Measurements from ENCODE around the gene MED13L. TPM values are rescaled to one million over a fixed set of nuclear protein-coding genes. Genes with fewer than 3 reads are reported as not detected.

Gene MED13L
- total RNA-seq, 1 donor from 2014 or later = 147 TPM

- Histone ChIP-seq H3K27ac (no peak overlapping the region), H3K9me3 (no peaks in the 10 kb centered on the region), H3K4me3 (no peak overlapping the region), H3K27me3 (no peaks in the 10 kb centered on the region), H3K36me3 (no peaks in the 10 kb centered on the region), H3K4me1 (no peaks in the 10 kb centered on the region)
- TF ChIP-seq, protein P1, sequence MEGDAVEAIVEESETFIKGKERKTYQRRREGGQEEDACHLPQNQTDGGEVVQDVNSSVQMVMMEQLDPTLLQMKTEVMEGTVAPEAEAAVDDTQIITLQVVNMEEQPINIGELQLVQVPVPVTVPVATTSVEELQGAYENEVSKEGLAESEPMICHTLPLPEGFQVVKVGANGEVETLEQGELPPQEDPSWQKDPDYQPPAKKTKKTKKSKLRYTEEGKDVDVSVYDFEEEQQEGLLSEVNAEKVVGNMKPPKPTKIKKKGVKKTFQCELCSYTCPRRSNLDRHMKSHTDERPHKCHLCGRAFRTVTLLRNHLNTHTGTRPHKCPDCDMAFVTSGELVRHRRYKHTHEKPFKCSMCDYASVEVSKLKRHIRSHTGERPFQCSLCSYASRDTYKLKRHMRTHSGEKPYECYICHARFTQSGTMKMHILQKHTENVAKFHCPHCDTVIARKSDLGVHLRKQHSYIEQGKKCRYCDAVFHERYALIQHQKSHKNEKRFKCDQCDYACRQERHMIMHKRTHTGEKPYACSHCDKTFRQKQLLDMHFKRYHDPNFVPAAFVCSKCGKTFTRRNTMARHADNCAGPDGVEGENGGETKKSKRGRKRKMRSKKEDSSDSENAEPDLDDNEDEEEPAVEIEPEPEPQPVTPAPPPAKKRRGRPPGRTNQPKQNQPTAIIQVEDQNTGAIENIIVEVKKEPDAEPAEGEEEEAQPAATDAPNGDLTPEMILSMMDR (IDR thresholded peaks at IDR 0.05) = no peak
- ATAC-seq (no peak), DNase-seq (no peak)
- intact Hi-C loops (cut with DNase I) = no loop called here
These were observed 251.1 kb downstream of the MED13L start for GRCh38 chr12:116026346-116026745.

GRCh38 chr12:116024769-116025168 is 252.7 kb downstream of the MED13L start:
- DNase-seq (no peak), ATAC-seq (no peak)
- no peaks in the 10 kb centered on the region for H3K9me3 ChIP-seq
- TF ChIP-seq, protein P1 (IDR thresholded peaks at IDR 0.05) = no peak
- no peaks in the 10 kb centered on the region for H3K27me3 ChIP-seq
- H3K4me3 ChIP-seq = no peak overlapping the region
- H3K36me3 ChIP-seq = no peaks in the 10 kb centered on the region
- intact Hi-C loops (cut with DNase I) = no loop called here
- no peaks in the 10 kb centered on the region for H3K4me1 ChIP-seq
- H3K27ac ChIP-seq = no peak overlapping the region

- ATAC-seq (no peak), DNase-seq (no peak)
These were observed 258.1 kb downstream of the MED13L start for GRCh38 chr12:116019415-116019814.

DNA sequence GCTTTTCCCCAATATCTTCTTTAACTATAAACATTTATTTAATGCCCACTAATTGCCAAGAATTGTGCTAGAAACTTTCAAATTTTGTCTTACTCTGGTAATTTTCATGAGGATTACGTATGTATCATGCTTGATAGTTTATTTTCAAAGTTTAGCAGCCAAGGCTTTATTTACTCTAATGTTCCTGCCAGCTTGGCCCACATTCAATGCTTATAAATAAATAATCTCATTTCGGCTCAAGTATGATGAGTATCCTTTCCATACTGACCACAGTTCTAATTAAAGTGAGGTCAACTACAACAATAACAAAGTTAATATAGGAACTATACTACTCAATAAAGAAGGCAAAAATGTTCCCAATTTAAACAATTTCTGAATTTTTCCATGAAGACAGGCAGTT is 259.2 kb downstream of the MED13L start:
- H3K9me3 ChIP-seq = no peaks in the 10 kb centered on the region
- intact Hi-C loops (cut with DNase I) = loop anchor here (10.0 kb wide), 1 partner anchor 217 kb away; no protein-coding TSS in a partner anchor

More at GRCh38 chr12:116019415-116019814, 258.1 kb downstream of the MED13L start:
- Histone ChIP-seq H3K9me3 (no peaks in the 10 kb centered on the region), H3K27me3 (no peaks in the 10 kb centered on the region), H3K36me3 (peaks cover 33% of the 10 kb centered on the region), H3K27ac (no peak overlapping the region), H3K4me1 (peaks cover 16% of the 10 kb centered on the region), H3K4me3 (no peak overlapping the region)
- intact Hi-C loops (cut with DNase I) = loop anchor here (10.0 kb wide), 1 partner anchor 215 kb away; no protein-coding TSS in a partner anchor
- TF ChIP-seq, protein P1 (IDR thresholded peaks at IDR 0.05) = no peak

GRCh38 chr12:116015525-116015924 is 262.0 kb downstream of the MED13L start:
- ATAC-seq (peak; percentile 78), DNase-seq (no peak)
- Histone ChIP-seq H3K27ac (no peak overlapping the region), H3K4me3 (no peak overlapping the region), H3K27me3 (no peaks in the 10 kb centered on the region), H3K4me1 (peaks cover 16% of the 10 kb centered on the region), H3K36me3 (peaks cover 72% of the 10 kb centered on the region), H3K9me3 (no peaks in the 10 kb centered on the region)
- TF ChIP-seq, protein P1 (IDR thresholded peaks at IDR 0.05) = peak; percentile 62
- intact Hi-C loops (cut with DNase I) = loop anchor here (10.0 kb wide), 1 partner anchor 219 kb away; no protein-coding TSS in a partner anchor

More for the DNA sequence above, 259.2 kb downstream of the MED13L start:
- Histone ChIP-seq H3K27ac (no peak overlapping the region), H3K27me3 (no peaks in the 10 kb centered on the region), H3K36me3 (peaks cover 44% of the 10 kb centered on the region), H3K4me1 (peaks cover 16% of the 10 kb centered on the region), H3K4me3 (no peak overlapping the region)
- TF ChIP-seq, protein P1 (IDR thresholded peaks at IDR 0.05) = no peak
- DNase-seq = no peak
- no peak for ATAC-seq

DNA sequence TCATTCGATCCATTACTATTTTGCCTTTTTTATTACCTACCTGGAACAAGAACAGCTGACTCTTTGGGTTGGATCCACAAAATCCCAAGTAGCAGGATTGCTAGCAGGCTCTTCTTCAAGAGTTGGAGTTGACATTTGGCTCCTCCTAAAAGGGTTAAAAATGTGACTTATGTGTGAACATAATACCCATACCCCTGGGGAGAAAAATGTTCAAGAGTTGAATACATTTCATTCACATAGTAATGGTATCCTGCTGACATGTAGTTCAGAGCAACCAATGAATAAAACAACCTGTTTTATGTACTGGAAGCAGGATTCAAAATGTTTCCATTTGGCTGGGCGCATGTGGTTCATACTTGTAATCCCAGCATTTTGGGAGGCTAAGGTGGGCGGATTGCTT is 264.7 kb downstream of the MED13L start:
- ATAC-seq = no peak
- Histone ChIP-seq H3K4me1 (peaks cover 5% of the 10 kb centered on the region), H3K4me3 (no peak overlapping the region), H3K36me3 (peaks cover 82% of the 10 kb centered on the region), H3K27ac (no peak overlapping the region), H3K9me3 (no peaks in the 10 kb centered on the region), H3K27me3 (no peaks in the 10 kb centered on the region)
- DNase-seq = no peak
- TF ChIP-seq, protein P1 (IDR thresholded peaks at IDR 0.05) = no peak
- intact Hi-C loops (cut with DNase I) = loop anchor here (10.0 kb wide), 1 partner anchor 222 kb away; no protein-coding TSS in a partner anchor
